ENCODE results near the gene CD22.

- TF ChIP-seq ELF4 (IDR thresholded peaks at IDR 0.05) (no peak), FOXK2 (IDR thresholded peaks at IDR 0.05) (no peak), L3MBTL2 (conservative IDR thresholded peaks at IDR 0.05) (no peak), BHLHE40 (IDR thresholded peaks at IDR 0.05; ENCODE audit: borderline replicate concordance) (no peak)
Measured at GRCh38 chr19:35370722-35371121, 41.7 kb downstream of the CD22 start, which contains the start of gene GPR42.

Data from HEK293T (cell line).